ENCODE results near the gene HES3.

Gene HES3

GRCh38 chr1:6271006-6271405 lies 27.0 kb downstream of the HES3 start:
- Histone ChIP-seq H3K79me2 (no peaks in the 10 kb centered on the region), H3K4me2 (ENCODE audit: low read length) (no peak overlapping the region), H3K27ac (no peak overlapping the region), H3K9me3 (ENCODE audit: control insufficient read depth, low read length) (no peaks in the 10 kb centered on the region), H3K27me3 (ENCODE audit: control insufficient read depth, insufficient read depth, low read length) (no peaks in the 10 kb centered on the region), H3K4me1 (peaks cover 2% of the 10 kb centered on the region), H3K9ac (no peak overlapping the region), H3K4me3 (ENCODE audit: low read depth, low read length) (no peak overlapping the region), H2AFZ (no peak overlapping the region), H3K36me3 (ENCODE audit: control insufficient read depth, insufficient read depth, low read length) (no peaks in the 10 kb centered on the region)
- TF ChIP-seq CTCF (IDR thresholded peaks at IDR 0.05): no peak

- Histone ChIP-seq H3K9me3 (ENCODE audit: control insufficient read depth, low read length) (no peaks in the 10 kb centered on the region), H3K9ac (no peak overlapping the region), H3K27me3 (ENCODE audit: control insufficient read depth, insufficient read depth, low read length) (no peaks in the 10 kb centered on the region), H3K79me2 (no peaks in the 10 kb centered on the region), H2AFZ (no peak overlapping the region), H3K27ac (no peak overlapping the region), H3K4me3 (ENCODE audit: low read depth, low read length) (no peak overlapping the region), H3K4me2 (ENCODE audit: low read length) (no peak overlapping the region), H3K4me1 (peaks cover 5% of the 10 kb centered on the region), H3K36me3 (ENCODE audit: control insufficient read depth, insufficient read depth, low read length) (no peaks in the 10 kb centered on the region)
- no peak for TF ChIP-seq CTCF (IDR thresholded peaks at IDR 0.05)
These were observed 27.6 kb downstream of the HES3 start for GRCh38 chr1:6271554-6271953.

- Histone ChIP-seq H3K4me2 (ENCODE audit: low read length) (no peak overlapping the region), H3K27ac (no peak overlapping the region), H3K4me1 (peaks cover 5% of the 10 kb centered on the region), H3K9me3 (ENCODE audit: control insufficient read depth, low read length) (no peaks in the 10 kb centered on the region), H2AFZ (no peak overlapping the region), H3K4me3 (ENCODE audit: low read depth, low read length) (no peak overlapping the region), H3K9ac (no peak overlapping the region), H3K36me3 (ENCODE audit: control insufficient read depth, insufficient read depth, low read length) (no peaks in the 10 kb centered on the region), H3K79me2 (no peaks in the 10 kb centered on the region), H3K27me3 (ENCODE audit: control insufficient read depth, insufficient read depth, low read length) (no peaks in the 10 kb centered on the region)
- TF ChIP-seq CTCF (IDR thresholded peaks at IDR 0.05): no peak
These were observed 28.5 kb downstream of the HES3 start for GRCh38 chr1:6272452-6272851.

GRCh38 chr1:6272868-6273267 lies 28.9 kb downstream of the HES3 start:
- Histone ChIP-seq H3K79me2 (no peaks in the 10 kb centered on the region), H3K36me3 (ENCODE audit: control insufficient read depth, insufficient read depth, low read length) (no peaks in the 10 kb centered on the region), H3K4me3 (ENCODE audit: low read depth, low read length) (no peak overlapping the region), H3K9me3 (ENCODE audit: control insufficient read depth, low read length) (no peaks in the 10 kb centered on the region), H3K27ac (no peak overlapping the region), H3K4me1 (peaks cover 5% of the 10 kb centered on the region), H2AFZ (no peak overlapping the region), H3K4me2 (ENCODE audit: low read length) (no peak overlapping the region), H3K9ac (no peak overlapping the region), H3K27me3 (ENCODE audit: control insufficient read depth, insufficient read depth, low read length) (no peaks in the 10 kb centered on the region)
- no peak for TF ChIP-seq CTCF (IDR thresholded peaks at IDR 0.05)

GRCh38 chr1:6273380-6273891 lies 29.5 kb downstream of the HES3 start:
- Histone ChIP-seq H3K79me2 (no peaks in the 10 kb centered on the region), H2AFZ (no peak overlapping the region), H3K27ac (no peak overlapping the region), H3K9me3 (ENCODE audit: control insufficient read depth, low read length) (no peaks in the 10 kb centered on the region), H3K4me3 (ENCODE audit: low read depth, low read length) (no peak overlapping the region), H3K4me1 (peaks cover 5% of the 10 kb centered on the region), H3K4me2 (ENCODE audit: low read length) (no peak overlapping the region), H3K27me3 (ENCODE audit: control insufficient read depth, insufficient read depth, low read length) (no peaks in the 10 kb centered on the region), H3K9ac (no peak overlapping the region), H3K36me3 (ENCODE audit: control insufficient read depth, insufficient read depth, low read length) (no peaks in the 10 kb centered on the region)
- TF ChIP-seq CTCF (IDR thresholded peaks at IDR 0.05): no peak

All from parathyroid adenoma (tissue), 2 donors.